SW480 (cell line): ENCODE results near the gene ARID4B.
"Not testable (repeated sequence)": the region's sequence is repeated elsewhere in the genome, so short reads cannot be mapped to it uniquely, and the experiment has no call there.

Experiments
- DNase-seq: peaks from one replicate; pipeline ENCODE4 v3.0.0-alpha.2; 2016; ENCODE audit warnings: low spot score

ARID4B gene

DNA sequence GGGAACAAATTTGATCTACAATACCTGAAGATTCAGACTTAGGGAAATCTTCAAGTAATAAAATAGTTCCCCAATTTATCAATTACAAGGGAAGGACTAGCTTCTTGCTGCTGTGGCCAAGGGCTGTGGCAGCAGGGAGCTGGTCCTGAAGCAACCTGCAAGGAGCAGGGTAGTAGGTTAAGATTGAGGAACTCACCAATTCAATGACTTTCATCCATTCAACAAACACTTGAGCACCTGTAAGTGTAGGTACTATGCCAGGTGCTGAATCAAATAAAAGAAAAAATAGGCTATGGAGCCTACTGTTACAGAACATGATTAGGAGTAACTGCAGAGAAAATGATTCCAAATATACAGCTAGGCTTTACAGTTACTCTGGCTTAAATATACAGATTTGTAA is 102.7 kb downstream of the ARID4B start:
- no peak for DNase-seq

GRCh38 chr1:235221653-235222375 is 106.2 kb downstream of the ARID4B start:
- DNase-seq = no peak

- no peak for DNase-seq
These were observed 112.5 kb downstream of the ARID4B start for GRCh38 chr1:235215453-235215852.

DNA sequence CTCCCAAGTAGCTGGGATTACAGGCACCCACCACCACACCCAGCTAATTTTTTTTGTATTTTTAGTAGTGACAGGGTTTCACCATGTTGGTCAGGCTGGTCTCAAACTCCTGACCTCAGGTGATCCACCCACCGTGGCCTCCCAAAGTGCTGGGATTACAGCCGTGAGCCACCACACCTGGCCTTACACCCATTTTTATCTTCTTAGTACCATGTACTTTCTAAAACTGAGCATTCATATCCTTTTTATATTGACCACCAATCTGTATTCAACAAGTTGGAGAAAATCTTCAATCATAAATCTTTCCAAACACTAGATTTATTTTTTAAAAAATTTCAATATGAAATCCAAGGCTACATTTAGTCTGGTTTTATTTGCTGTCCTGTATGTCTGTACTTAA is 113.0 kb downstream of the ARID4B start:
- not testable (repeated sequence) for DNase-seq

DNA sequence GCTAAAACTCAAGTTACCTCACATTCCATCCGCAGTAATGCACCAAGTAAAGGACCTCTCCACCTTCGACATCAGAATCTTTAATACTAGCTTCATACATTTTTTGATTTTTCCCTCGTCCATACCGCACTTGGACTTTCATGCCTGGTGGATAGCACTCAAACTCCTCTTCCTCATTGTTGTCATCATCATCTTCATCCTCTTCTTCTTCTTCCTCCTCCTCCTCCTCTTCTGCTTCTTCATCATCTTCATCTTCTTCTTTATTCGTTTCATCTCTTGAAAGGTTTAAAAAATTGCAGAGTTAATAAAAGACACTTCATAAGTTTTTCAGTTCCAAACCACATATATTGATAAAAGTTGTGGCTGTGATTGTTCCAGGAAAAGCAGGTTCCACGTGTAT is 114.2 kb downstream of the ARID4B start:
- no peak for DNase-seq

DNA sequence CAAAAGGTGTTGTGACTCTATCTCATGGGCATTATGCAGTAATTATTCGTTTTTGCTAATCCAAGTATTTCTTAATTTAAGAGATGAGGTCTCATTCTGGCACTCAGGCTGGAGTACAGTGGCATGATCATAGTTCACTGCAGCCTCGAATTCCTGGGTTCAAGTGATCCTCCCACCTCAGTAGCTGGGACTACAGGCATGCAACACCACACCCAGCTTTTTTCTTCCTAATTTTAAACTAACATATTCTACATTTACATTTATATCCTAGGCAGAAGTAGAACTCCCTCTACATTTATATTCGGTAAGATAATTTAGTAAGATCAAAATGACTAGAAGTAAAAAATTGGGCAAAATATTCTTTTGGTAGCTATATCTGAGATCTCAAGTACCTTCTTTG is 116.5 kb downstream of the ARID4B start:
- no peak for DNase-seq

GRCh38 chr1:235207209-235207565 is 120.8 kb downstream of the ARID4B start:
- DNase-seq = no peak

DNA sequence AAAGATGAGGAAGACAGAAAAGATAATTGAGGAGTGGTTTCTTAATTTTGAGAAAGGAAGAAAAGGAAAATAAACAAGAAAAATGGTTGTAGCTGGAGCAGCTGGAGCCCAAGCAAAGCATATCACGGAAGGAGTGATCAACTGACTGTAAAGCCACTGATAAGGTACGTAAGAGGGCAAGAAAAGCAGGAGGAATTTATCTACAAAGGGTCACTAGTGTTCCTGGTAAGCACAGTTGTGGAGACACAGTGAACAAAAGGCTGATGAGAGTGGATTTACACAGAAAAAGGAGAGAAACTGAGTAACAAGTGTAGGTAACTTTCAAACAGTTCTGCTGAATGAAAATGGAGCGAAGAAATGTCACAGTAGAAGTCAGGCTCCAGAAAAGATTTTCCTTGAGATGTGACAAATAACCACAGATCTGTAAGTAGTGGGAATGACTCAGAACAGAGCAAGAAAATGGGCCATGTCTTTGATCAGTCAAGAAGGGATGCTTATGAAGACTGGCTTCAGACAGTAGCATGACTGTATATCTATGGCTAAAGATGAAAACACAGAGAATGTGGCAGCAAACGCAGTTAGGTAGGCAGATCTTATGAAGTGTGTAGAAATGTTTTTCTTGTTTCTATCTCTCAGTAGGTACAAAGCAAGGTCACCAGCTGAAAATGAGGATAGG is 121.3 kb downstream of the ARID4B start:
- peak; percentile 17 for DNase-seq

DNA sequence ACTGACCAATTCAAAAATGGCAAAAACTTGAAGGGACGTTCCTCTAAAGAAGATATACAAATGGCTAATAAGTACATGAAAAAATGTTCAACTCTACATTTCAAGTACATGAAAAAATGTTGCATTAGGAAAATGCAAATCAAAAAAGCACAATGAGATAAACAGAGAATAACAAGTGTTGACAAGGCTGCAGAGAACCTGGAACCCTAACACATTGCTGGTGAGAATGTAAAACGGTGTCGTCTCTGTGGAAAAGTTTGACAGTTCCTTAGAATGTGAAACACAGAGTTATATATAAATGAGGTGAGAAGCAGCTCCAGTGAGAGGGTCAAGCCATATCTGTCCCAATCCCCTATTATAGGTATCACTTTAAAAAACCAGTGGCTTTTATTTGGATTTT is 122.3 kb downstream of the ARID4B start:
- no peak for DNase-seq

DNA sequence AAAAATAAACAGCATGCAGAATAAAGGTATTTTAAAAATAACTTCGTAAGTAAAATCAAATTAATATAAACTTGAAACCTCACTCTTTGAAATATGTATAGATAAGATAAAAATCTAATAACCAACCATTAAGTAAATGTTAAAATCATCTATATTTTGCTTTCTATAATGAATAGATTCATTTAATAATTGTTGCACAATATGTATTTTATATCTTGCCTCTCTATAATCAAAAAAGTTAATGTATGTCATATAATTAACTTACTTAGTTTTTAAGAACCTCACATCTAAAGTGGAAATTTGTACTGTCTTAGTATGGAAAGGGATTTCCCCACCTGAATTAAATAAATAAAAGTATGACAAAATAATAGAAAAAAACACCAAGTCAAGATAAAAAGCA is 124.6 kb downstream of the ARID4B start:
- no peak for DNase-seq

DNA sequence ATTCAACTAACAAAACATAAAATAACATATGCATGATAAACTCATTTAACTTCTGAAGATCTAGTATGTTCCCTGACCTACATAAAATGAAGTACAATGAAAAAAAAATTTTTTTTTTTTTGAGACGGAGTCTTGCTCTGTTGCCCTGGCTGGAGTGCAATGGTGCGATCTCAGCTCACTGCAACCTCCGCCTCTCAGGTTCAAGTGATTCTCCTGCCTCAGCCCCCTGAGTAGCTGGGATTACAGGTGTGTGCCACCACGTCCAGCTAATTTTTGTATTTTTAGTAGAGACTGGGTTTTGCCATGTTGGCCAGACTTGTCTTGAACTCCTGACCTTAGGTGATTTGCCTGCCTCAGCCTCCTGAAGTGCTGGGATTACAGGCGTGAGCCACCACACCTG is 125.5 kb downstream of the ARID4B start:
- DNase-seq = not testable (repeated sequence)

DNA sequence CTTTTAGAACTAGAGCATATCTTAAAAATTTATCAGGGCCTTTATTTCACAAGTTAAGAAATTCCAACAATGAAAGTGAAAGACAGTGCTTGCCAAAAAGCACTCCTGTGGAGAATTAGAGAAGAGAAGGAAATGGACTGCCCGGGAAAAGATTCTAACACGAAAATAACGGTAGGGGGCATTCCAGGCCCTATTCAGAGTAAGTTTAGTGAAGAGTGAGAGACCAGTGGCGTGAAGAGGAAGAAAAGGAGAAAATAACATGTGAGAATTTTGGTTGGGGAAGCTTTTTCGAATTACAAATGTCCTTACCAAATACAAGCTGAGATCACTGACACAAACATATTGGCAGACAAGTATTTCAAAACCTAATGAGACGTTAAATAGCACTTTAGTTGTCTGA is 128.5 kb downstream of the ARID4B start:
- DNase-seq = no peak

DNA sequence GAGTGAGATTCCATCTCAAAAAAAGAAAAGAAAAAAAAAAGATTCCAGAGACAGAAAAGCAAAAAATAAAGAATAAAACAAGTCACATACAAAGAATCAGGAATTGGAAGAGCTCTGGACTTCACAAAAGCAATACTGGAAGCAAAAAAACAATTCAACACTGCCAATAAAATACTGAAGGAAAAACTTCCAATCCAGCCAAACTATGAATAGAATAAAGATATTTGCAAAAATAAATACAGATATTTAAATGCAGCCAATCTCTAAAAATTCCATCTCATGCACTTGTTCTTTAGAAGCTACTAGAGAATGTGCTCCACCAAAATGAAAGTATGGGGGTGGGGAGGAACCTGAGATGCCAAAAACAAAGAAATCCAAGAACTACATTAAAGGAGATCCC is 137.5 kb downstream of the ARID4B start:
- no peak for DNase-seq

DNA sequence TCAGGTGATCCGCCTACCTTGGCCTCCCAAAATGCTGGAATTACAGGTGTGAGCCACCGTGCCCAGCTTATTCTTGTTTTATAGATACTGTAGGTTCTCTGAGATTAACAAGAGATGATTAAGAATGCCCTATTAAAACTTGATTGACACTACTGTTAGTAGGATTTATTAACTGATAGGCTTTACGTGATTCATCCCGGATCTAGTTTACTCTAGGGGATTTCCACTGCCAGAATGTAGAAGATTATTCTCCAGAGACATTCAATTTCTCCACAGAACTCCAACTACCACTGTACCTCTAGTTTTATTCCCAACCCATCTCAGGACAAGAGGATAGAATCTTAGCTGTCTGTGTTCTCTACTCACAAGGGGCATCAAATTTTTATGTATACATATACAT is 140.7 kb downstream of the ARID4B start:
- DNase-seq = no peak

DNA sequence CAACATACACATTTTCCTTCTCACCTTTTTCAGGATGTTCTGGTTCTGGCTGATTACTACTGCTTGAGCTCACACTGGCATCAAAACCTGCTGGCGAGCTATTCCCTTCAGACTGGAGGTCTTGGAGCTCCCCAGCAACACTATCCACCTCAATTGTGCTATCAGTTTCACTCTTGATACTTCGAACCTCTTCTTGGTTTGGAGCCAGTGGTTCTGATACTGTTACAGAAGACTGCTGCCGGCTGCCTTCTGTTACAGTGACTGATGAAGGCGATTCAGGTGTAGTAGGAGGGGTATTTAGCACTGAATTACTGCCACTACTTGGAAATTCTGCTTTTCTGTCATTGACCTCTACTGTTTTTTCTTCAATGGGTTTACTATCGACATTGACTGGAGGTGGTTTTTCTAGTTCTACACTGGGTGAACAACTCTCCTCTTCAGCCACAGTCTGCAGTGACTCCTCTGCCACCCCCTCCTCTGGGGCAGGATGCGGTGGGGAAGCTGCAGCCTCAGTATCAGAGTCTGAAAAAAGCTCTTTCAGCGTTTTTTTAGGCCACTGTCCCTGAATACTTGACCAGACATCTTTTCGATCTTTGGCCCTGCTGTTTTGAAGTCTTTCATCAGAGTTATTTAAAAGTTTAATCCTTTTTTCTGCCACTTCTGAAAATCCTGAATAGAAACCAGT is 146.3 kb downstream of the ARID4B start:
- DNase-seq = no peak

DNA sequence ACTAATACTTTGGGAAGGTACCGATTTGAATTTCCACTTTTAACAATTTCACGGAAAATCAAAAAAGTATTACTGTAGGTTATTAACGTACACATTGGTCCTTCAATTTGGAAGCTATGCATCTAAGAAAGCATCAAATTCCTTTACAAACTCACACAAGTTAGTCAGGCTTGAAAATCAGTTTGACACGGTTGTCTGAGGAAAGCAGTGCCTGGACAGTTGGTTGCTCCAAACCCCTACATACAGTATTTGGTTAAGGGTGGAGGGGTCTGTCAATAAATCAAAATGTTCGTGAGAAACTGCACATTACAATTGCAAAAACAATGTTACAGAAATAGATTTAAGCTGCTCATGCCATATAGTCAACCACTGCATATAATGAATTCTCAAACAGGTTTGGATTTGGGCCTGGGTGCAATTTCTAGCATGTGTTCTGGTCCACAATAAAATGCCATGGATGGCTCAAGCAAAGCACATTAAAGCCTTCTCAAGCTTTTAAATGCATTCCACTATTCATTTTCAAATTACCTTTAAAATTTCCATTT is 147.0 kb downstream of the ARID4B start:
- DNase-seq = no peak

DNA sequence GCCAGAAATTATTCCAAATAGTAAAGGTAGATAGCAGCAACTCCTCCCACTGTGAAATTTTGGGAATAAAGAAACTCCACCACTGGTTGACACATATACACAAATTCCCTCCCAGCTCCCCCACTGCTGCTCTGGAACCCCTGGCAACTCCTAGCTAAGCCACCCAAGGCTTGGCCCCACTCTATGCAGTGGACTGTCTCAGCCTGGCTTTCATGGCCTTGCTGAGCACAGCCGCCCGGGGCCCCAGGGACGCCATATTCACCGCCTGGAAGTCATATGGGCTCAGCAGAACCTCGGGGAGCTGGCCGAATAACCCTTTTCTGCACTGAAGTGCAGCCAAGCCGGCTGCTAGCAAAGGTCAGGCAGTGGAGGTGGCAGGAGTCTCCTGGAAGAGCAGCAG is 151.5 kb downstream of the ARID4B start:
- no peak for DNase-seq

DNA sequence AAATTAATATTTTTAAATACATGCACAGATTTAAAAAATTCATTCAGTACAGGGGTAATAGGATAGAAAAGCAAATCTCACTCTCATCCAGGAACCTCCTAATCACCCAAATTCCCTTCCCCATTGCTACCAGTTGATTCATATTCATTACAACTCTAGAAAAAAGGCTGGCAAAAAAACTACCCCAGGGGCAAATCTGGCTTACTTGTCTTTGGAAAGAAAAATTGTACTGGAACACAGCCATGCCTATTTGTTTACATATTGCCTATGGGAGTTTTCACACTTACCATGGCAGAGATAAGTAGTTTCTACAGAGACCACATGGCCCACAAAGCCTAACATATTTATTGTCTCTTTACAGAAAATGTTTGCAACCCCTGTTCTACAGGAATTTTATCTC is 158.0 kb downstream of the ARID4B start:
- no peak for DNase-seq

DNA sequence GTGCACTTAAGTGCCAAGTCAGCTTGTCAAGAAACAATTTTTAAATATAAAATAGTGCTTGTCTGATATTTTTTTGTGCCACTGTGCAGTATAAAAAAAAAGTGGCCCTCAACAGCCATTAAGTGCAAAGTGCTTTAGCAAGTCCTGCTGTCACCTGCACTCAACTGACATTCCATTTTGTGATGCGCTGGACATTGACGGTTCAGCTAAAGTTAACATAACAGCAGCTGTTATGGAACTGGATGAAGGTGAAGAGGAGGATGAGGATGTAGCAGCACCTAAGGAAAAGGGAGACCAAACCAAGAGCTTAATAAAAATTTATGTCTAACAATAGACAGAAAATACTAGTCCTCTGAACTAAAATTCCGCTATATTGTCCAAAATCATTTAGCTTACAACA is 159.6 kb downstream of the ARID4B start:
- DNase-seq = no peak

- no peak for DNase-seq
These were observed 166.2 kb downstream of the ARID4B start for GRCh38 chr1:235161685-235162327.

DNA sequence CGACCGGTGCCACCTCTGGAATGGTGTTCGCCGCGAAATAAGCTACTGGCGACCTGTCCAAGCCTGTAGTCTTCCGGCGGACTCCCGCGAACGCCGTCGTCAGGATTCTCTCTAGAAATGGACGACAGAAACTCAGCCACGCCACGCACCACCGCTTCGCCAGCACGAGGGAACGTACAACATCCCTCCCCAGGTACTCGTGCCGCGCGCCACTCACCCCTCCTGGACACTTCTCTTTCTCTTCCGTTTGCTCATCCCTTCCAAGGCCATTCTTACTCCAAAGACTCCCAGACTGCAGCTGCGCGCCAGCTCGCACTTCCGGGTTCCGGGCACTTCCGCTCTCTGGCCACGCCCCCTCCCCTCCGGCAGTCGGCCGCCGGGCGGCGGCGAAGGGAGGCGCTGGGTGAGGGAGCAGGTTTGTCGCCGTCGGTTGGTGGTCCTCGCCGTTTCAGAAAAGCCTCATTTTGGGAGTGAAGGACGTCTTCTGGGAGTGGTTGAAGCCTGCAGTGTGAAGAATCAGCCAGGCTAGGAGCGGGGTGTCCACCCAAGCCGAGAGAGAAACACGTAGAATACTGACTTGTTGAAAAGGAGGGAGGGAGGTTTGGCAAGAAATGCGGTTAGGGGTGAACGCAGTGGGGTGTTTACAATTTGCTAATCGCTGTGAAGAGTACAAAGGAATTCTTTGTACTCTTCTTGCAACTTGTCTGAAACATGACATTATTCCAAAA is 166.9 kb downstream of the ARID4B start, which contains the start of gene RBM34:
TSS of gene RBM34 (minus strand) at position 294 of the 728 bp plus-strand sequence. CDS start at position 270, 24 bp downstream.
- peak; percentile 92 for DNase-seq
